HG03103 (cell line): ENCODE measurements around the gene CPNE5.
"Not testable (repeated sequence)": the region's sequence is repeated elsewhere in the genome, so short reads cannot be mapped to it uniquely, and the experiment has no call there.

ENCODE experiments used
- ATAC-seq: cut with Tn5 transposase; IDR thresholded peaks from one replicate; pipeline ENCODE4 v1.9.1; 2021; ENCODE audit warnings: low read depth; ENCODE audit not compliant: unreplicated experiment

CPNE5 gene

DNA sequence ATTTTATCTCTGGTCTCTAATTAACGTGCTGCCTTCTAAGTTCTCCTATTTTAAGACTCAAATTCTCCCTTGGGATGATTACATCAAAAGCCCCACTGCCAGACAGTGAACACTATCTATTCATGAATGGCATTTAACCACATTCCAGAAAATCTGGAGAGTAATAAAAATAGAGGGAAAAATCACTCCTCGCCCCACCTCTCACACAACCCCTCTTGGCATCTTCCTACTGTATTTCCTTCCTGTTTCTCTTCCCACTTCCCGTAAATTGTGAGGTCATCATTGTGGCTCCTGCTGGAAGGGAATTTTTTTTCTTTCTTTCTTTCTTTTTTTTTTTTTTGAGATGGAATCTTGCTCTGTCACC, 110.1 kb downstream of the CPNE5 start:
- ATAC-seq = no peak

DNA sequence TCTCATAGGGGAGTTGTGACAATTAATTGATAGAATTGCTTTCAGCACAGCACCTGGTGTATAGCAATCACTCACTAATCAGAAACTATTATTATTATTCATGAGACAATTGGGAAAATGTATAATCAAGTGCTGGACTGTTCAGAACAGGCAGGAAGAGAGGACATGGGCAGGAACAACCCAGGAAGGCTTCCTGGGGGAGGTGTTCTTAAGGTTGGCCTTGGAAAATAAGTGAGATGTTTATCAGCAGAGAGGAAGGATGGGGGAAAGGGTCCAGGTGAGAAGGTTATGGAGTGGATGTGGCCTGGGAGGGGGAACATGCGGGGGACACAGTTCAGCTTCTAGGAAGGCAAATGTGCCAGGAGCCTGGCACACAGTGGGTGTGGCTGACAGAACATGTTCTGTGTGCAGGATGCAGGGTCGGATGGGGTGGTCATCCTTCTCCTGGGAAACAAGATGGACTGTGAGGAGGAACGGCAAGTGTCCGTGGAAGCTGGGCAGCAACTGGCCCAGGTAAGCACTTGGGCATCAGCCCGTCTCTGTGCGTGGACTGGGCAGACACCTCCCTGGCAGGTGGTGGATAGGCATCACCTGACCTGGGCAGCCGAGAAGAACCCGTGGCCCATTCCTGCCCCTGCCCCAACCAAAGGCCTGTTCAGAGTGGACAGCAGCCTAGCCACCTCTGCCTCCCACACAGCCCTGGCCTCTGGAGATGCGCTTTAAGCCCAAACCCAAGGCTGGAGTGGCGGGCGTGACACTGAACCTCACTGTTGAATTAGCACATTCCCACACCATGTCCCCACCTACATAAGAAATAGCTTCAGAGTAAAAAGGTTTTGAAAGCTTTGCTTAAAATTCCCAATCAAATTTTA, 110.7 kb downstream of the CPNE5 start:
- ATAC-seq = no peak

DNA sequence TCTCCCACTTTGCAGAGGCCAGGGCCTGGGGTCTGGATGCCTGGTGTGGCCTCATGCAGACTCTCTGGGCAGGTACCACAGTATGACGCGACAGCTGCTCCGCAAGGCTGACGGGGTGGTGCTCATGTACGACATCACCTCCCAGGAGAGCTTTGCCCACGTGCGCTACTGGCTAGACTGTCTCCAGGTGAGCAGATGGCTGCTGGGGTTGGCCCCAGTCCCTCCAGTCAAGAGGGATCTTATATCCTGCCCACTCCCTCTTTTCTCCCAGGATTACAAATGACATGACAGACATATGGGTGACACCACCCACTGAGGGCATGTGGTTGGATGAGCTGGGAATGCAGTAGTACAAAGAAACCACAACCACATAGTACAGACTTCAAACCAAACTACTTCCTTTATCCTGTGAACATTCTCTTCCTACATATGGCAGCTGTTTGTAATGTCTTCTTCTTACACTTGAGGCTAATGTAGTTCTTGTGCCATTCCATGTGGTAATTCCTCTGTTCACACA, 111.7 kb downstream of the CPNE5 start:
- no peak for ATAC-seq

DNA sequence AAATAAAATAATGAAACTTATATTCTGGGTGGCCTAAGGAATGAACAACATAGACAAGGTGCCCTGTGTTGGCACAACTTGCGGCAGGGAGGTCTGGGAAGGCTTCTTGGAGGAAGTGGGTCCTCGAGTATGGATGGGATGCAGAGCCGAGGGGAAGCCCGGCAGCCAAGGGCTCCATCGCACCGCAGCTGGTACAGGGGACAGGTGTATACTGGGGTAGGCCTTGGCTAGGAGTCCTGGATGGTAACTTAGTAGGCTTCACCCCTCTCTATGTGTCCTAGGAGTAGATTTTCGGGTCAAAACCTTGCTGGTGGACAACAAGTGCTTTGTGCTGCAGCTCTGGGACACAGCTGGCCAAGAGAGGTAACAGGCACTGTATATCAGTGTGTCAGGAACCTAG, 113.7 kb downstream of the CPNE5 start:
- ATAC-seq = no peak

DNA sequence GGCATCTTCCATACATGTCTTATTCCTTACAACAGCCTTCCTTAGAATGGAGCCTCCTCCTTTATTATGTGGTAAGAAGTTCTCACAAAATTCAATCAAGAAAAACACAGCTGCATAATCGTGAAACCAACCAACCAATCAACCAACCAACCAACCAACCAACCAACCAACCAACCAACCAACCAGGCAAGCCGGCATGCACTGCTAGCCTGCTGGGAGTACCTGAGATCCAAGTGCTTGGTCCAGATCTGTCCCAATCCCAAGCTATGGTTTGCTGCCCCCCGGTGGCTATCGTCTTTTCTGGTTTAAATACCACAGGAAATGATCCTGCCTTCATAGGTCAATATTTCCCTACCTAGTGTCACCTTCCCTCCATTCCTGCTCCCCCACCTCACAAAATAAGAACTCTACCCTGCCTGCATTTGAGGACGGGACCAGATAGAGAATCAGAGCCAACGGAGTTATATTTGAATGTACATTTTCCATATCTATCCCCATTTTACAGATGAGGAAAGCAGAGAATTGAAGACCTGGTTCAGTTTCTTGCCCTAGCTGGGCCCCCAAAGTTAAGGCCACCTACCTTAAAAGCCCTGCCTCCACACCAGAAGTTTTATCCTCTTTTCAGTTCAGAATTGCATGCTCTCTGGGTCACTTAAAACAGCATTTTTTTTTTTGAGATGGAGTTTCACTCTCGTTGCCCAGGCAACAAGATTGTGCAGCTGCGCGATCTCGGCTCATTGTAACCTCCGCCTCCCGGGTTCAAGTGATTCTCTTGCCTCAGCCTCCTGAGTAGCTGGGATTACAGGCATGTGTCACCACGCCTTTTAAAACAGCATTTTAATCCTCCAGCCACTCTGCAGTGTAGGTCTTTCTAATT, 114.5 kb downstream of the CPNE5 start:
- ATAC-seq = no peak

DNA sequence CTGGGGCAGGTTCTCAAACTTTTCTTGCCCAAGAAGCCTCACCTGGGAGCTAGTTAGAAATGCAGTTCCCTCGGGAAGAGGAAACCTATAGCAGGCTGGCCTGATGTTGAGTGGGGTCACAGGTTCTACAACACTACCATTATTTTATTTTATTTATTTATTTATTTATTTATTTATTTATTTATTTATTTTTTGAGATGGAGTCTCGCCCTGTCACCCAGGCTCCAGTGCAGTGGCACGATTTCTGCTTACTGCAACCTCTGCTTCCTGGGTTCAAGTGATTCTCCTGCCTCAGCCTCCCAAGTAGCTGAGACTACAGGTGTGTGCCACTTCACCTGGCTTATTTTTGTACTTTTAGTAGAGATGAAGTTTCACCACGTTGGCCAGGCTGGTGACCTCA, 115.3 kb downstream of the CPNE5 start:
- ATAC-seq = not testable (repeated sequence)

DNA sequence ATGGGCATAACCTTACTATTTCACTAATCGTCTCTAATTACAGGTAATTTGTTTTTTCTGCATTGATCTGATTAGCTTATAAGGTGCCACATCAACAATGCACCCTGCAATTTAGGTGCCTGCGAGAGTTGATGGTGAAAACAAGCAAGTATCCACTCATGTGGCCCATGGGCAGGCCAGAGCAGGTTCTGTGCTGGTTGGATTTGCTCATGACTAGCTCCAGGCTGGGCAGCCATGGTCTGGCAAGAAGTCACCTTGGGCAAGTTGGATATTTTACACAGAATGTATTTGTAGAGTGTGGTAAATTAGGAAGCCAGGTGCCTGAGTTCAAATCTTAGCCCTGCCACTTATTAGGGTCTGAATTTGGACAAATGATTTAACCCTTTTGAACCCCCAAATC, 116.4 kb downstream of the CPNE5 start:
- ATAC-seq = no peak

DNA sequence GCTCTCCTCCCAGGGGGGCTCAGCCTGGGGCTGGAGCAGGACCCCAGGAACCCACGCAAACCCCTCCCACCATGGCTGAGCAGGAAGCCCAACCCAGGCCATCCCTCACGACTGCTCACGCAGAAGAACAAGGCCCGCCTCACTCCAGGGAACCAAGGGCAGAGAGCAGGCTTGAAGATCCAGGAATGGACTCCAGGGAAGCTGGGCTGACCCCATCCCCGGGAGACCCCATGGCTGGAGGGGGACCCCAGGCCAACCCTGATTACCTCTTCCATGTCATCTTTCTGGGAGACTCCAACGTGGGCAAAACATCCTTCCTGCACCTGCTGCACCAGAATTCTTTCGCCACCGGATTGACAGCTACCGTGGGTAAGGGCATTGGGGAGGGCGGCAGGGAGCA, 116.9 kb downstream of the CPNE5 start:
- ATAC-seq = no peak

DNA sequence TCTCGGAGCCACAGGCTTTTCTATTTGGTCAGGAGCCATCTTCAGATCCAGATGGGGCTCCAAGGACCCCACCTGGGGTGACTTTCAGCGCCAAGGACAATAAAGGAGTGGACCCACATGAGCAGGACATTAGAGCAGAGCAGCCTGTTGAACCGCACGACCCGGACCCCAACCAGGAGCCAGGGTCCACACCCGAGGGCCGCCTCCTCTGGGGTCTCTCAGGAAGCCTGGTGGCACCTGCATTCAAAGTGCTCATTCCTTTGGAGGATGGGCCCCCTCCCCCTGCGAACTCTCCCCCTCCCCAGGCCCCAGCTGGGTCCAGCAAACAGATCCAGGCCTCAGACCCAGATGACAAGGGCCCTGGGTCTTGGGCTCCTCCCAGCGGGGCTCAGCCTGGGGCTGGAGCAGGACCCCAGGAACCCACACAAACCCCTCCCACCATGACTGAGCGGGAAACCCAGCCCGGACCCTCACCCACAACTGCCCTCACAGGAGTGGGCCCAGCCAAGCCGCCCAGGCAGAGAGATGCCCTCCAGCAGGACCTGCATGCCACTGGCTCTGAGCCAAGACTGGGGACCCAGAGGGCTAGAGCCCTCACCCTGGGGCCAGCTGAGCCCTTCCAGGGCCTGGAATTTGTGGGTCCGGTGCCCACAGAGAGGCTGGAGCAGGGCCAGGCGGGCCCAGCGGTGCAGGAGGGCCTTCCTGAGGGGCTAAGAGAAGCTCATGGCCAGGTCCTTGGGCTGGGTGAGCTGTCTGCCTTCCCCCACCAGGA, 117.7 kb downstream of the CPNE5 start:
- ATAC-seq = no peak

DNA sequence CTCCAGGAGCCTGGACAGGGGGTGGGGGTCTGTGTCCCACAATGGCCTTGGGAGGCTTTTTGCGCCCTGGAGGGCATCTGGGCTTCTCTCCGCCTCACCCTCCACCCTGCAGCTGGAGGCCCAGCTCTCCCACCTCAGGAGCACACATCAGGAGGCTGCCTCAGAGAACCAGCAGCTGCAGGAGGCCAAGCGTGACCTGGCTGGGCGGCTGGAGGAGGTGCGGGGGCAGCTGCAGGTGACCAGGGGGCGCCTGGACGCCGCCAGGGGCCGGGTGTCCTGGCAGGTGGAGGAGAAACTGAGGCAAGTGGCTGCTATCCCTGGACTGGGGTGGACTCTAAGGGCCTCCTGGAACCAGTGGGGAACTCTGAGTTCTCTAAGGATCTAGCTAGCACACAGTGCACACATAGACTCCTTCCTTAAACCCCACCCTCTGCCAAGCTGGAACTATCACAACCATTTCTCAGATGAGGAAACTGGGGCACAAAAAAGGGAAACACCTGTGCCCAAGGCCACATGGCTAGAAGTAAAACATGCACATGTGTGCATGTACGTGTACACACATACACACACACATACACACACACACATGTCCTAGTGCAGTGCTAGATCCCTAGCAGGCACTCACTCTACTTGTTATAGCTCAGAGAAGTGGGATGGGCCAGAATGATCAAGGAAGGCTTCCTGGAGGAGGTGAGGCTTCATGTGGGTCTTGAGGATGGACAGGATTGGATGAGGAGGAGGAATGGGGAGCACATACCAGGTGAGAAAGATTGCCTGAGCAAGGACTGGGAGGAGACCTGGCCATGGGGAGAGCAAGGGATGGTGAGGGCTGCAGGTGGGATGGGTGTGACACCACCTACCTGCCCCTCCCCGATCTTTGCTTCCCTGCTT, 118.7 kb downstream of the CPNE5 start:
- no peak for ATAC-seq

DNA sequence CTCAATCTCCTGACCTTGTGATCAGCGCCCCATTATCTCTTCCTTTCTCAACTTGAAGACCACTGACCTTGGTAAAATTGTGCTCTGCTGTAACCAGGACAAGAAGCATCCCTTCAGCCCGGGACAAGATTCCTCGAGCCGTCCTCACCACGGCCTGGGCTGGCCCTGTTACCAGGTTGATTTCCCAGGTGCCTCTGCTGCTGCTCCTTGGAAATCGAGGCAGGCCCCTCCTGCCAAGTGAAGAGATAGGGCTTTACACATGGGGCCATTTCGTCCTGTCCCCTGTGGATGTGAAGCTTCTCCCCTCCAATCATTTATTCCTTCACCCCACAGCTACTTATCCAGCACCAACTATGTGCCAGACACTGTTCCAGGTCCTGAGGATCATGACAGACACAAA, 120.1 kb downstream of the CPNE5 start:
- no peak for ATAC-seq

DNA sequence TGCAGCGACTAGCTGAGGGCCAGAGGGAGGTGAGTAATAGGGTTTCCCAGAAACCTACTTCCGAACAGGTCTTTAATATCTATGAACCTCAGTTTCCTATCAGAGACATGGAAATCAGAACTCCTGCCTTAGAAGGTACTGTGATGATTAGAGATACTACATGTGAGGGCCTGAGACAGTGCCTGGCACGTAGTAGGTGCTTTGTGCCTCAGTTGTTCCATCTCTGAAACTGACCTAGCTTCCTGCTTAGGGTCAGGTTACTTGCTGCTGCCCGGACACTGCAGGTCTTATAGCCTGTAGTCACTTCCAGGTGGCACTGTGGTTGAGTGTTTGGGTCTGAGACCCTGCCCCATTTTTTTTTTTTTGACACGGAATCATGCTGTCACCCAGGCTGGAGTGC, 120.7 kb downstream of the CPNE5 start:
- ATAC-seq = no peak

DNA sequence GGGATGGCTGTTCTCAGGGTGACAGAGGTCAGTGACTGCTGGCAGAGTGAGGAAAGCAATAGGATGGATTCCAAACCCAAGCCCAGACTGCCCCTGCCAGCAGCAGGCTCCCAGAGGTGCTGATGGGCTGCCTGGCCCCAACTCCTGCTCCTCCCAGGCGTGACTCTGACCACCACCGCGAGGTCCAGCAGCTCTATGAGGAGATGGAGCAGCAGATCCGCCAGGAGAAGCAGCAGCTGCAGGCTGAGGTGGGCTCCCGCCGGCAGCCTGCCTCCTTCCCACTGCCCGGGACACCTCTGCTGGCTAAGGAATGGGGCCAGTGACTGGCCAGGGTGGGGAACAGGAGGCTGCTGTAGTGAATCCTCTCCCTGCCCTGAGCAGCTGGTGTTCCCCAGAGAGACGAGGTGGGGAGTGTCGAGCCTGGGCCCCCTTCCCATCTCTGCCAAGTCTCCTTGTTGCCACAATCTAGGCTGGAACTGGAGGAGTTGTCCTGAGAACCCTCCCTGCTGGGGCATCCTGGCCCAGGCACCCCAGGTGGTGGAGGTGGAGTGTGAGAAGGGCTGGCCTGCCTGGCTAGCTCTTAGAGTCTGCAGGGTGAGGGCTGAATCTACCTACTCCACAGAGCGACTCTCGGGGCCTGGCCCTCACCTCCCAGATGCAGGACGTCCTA, 121.2 kb downstream of the CPNE5 start:
- no peak for ATAC-seq

DNA sequence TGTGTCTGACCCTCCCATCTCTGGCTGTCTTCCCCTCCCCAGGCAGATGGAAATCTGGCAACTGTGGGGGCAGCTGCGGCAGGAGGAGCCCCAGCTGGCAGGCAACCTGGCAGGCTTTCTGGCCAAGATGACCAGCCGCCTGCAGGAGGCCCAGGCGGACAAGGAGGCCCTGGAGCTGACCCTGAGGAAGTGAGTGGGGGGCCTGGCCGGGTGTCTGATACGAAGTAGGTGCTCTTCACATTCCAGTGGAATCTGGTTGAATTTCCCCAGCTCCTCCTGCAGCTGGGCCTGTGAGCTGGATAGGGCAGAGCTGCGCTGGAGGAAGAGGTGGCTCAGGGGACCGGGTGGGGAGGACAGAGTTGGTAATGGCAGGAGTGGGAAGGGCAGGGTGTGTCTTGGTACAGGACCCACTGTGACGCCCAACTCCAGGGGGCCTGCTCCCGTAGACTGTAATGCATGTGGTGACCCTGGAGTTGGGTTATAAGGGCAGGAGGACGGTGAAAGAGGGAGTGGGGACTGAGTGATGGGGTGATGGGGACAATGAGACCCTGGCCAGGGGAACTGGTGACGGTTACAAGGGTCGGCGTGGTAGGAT, 121.9 kb downstream of the CPNE5 start:
- ATAC-seq = no peak

DNA sequence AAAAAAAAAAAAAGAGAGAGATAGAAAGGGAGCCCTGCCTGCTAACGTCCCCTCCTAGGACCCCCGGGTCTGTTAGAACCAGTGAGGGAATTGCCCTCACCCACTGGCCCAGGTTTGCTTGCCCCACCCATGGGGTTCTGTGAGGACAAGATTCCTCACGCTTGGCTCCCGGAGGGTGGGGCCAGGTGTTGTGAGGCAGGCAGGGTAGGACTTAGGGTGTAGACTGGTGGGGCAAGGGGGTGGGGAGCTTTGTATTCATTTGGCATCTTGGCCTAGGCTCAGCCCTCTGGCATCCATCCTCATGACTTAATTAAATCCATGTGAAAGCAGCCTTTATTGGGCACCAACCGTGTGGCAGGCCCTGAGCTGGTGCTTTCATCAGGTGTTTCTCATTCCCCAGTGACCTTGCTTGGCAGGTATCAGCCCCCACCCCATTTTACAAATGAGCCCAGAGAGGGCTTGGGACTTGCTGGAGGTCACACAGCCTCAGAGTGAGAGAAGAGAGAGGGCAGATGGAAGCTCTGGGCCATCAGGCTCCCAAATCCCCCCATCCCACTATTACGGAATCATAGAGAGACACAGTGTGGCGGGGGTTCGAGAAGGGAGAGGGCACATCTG, 122.7 kb downstream of the CPNE5 start:
- no peak for ATAC-seq

DNA sequence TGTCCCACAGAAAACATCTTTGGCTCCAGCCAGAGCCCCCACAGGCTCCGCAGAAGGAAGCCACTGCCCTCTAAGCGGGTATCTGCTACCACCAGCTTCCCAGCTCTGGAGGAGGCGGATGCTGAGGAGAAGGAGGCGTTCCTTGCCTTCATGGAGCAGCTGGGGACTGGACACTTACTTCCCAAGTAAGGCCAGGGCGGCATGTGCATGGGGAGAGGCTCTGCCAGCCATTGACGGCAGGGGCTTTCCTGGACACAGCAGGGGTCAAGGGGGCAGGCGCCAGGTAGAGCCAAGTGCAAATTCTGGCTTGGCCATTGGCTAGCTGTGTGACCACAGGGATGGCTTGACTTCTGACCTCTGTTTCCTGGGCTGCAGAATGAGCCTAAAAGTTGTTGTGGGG, 123.8 kb downstream of the CPNE5 start:
- ATAC-seq = no peak

DNA sequence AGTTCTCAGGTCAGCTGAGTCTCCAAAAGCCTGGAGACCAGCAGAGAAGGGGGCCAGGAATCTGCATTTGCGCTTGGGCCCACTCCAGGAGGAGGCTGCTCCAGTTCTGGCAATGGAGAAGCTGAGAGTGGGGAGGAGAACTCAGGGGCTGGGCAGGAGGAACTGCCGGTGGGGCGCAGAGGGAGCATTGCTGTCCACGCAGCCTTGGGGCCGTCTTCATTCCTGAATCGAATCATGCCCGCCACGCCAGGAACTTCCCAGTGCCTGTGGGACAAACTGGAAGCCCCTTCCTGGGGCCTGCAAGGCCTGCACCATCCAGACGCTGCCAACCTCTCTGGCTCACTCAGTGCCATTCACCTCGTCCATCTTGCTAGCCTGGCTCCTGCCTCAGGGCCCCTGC, 124.7 kb downstream of the CPNE5 start:
- ATAC-seq = no peak

DNA sequence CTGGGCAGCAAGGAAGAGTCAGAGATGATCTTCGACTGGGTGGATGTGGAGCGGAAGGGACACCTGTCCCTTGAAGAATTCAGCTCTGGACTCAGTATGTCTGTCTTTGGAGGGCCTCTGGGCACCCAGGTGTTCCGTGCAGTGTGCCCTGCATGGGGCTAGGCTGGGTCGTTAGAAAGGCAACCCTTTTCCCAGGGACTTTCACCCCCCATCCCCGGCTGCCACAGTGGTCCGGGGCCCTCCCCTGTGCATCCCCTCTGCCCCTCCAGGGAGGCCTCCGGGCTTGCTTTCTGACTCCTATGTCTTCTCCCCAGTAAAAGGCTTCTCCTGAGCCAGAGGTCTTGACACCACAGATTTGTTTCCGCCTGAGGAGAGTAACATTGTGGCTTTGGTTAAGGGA, 125.4 kb downstream of the CPNE5 start:
- ATAC-seq = no peak

DNA sequence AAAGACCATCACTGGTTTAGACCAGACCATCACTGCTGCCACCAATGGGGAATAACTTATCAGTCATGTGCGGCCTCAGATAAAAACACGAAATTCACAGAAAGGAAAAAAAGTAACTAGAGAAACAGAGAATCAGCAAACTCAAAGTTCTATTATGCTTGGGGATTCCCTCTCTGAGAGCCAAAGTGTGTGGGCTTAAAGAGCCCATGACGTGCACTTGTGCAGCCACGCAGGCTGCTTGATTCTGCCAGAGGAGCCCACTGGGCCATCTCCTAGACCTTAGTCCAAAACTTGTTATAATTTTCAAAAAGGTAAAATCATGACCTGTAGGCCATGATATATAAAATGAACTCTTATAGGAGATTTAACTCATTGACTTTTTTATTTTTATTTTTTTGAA, 126.4 kb downstream of the CPNE5 start:
- ATAC-seq = no peak
